ENCODE measurements around the gene ZBTB8B. TPM values are rescaled to one million over a fixed set of nuclear protein-coding genes. Genes with fewer than 3 reads are reported as not detected.

The ZBTB8B gene
- polyA plus RNA-seq, 1 donor from 2014 or later, result 5.0 TPM

DNA sequence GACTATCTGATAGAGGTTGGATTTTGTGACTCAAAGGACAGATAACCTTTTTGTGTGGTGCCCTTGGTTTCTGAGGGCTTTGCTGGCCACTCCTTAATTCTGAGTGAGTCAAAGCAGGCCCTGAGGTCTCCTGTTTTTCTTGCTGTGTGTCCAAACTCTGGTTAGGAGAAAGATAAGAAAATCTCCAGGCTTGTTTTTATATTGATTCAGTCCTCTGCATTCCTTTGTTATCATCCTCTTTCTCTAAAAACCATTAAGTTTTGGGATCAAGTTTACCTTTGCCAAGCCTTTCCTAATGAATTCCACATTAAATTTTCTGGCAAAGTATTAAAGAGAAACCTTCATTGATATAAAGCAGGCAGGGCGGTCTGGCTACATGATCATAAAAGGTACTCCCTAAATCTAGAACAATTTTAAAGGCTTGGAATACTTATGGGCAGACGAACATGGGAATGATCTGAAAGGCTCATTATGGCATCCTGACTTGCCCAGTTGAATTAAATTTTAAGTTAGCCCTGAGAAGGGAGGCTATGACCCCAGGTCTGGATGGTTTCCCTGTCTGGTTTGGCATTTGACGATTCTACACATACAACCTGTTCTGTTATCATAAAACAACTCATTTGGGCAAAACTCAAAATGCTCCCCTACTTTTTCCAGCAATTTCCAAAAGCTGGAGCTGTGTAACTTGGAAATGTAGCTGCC lies 20.8 kb downstream of the ZBTB8B start:
- Histone ChIP-seq H3K4me3 (ENCODE audit: low read length) (no peak overlapping the region), H3K36me3 (ENCODE audit: insufficient read depth, low read length) (no peaks in the 10 kb centered on the region), H4K20me1 (ENCODE audit: insufficient read depth) (no peaks in the 10 kb centered on the region), H3K4me2 (ENCODE audit: low read length) (no peak overlapping the region), H3F3A (ENCODE audit: insufficient read depth, low read length, poor library complexity, severe bottlenecking) (no peaks in the 10 kb centered on the region), H3K9me2 (ENCODE audit: insufficient read depth, low read length) (no peaks in the 10 kb centered on the region), H2AFZ (ENCODE audit: low read depth, low read length) (no peak overlapping the region), H3K9ac (ENCODE audit: low read length) (no peak overlapping the region), H3K27ac (ENCODE audit: low read length) (no peak overlapping the region), H3K27me3 (ENCODE audit: insufficient read depth, low read depth, low read length) (no peaks in the 10 kb centered on the region), H3K9me3 (ENCODE audit: low read length) (no peaks in the 10 kb centered on the region), H3K79me2 (replicated peaks; ENCODE audit: insufficient read depth, low read length) (no peaks in the 10 kb centered on the region)
- TF ChIP-seq EZH2 (IDR thresholded peaks at IDR 0.05; ENCODE audit: borderline replicate concordance, insufficient read depth, low read length, poor library complexity, severe bottlenecking) (no peak), RAD21 (conservative IDR thresholded peaks at IDR 0.05) (no peak), MXI1 (conservative IDR thresholded peaks at IDR 0.05; ENCODE audit: poor library complexity, severe bottlenecking) (no peak), TAF1 (IDR thresholded peaks at IDR 0.05; ENCODE audit: low read depth) (no peak), EP300 (conservative IDR thresholded peaks at IDR 0.05; ENCODE audit: poor library complexity, severe bottlenecking) (no peak), SMC3 (conservative IDR thresholded peaks at IDR 0.05; ENCODE audit: poor library complexity) (no peak), POLR2AphosphoS5 (IDR thresholded peaks at IDR 0.05) (no peak)
- TF ChIP-seq, protein P1, sequence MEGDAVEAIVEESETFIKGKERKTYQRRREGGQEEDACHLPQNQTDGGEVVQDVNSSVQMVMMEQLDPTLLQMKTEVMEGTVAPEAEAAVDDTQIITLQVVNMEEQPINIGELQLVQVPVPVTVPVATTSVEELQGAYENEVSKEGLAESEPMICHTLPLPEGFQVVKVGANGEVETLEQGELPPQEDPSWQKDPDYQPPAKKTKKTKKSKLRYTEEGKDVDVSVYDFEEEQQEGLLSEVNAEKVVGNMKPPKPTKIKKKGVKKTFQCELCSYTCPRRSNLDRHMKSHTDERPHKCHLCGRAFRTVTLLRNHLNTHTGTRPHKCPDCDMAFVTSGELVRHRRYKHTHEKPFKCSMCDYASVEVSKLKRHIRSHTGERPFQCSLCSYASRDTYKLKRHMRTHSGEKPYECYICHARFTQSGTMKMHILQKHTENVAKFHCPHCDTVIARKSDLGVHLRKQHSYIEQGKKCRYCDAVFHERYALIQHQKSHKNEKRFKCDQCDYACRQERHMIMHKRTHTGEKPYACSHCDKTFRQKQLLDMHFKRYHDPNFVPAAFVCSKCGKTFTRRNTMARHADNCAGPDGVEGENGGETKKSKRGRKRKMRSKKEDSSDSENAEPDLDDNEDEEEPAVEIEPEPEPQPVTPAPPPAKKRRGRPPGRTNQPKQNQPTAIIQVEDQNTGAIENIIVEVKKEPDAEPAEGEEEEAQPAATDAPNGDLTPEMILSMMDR (IDR thresholded peaks at IDR 0.05; ENCODE audit: poor library complexity, severe bottlenecking), result no peak
- TF ChIP-seq, protein P2, sequence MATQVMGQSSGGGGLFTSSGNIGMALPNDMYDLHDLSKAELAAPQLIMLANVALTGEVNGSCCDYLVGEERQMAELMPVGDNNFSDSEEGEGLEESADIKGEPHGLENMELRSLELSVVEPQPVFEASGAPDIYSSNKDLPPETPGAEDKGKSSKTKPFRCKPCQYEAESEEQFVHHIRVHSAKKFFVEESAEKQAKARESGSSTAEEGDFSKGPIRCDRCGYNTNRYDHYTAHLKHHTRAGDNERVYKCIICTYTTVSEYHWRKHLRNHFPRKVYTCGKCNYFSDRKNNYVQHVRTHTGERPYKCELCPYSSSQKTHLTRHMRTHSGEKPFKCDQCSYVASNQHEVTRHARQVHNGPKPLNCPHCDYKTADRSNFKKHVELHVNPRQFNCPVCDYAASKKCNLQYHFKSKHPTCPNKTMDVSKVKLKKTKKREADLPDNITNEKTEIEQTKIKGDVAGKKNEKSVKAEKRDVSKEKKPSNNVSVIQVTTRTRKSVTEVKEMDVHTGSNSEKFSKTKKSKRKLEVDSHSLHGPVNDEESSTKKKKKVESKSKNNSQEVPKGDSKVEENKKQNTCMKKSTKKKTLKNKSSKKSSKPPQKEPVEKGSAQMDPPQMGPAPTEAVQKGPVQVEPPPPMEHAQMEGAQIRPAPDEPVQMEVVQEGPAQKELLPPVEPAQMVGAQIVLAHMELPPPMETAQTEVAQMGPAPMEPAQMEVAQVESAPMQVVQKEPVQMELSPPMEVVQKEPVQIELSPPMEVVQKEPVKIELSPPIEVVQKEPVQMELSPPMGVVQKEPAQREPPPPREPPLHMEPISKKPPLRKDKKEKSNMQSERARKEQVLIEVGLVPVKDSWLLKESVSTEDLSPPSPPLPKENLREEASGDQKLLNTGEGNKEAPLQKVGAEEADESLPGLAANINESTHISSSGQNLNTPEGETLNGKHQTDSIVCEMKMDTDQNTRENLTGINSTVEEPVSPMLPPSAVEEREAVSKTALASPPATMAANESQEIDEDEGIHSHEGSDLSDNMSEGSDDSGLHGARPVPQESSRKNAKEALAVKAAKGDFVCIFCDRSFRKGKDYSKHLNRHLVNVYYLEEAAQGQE (IDR thresholded peaks at IDR 0.05; ENCODE audit: borderline replicate concordance), result no peak

GRCh38 chr1:32486463-32487113 lies 21.7 kb downstream of the ZBTB8B start:
- H3K36me3 ChIP-seq (ENCODE audit: insufficient read depth, low read length), result no peaks in the 10 kb centered on the region
- no peaks in the 10 kb centered on the region for H3K9me3 ChIP-seq (ENCODE audit: low read length)
- no peak overlapping the region for H3K27ac ChIP-seq (ENCODE audit: low read length)
- no peak overlapping the region for H2AFZ ChIP-seq (ENCODE audit: low read depth, low read length)
- H3K4me3 ChIP-seq (ENCODE audit: low read length), result no peak overlapping the region
- no peaks in the 10 kb centered on the region for H3F3A ChIP-seq (ENCODE audit: insufficient read depth, low read length, poor library complexity, severe bottlenecking)
- no peaks in the 10 kb centered on the region for H3K79me2 ChIP-seq (replicated peaks; ENCODE audit: insufficient read depth, low read length)
- no peaks in the 10 kb centered on the region for H3K27me3 ChIP-seq (ENCODE audit: insufficient read depth, low read depth, low read length)
- H4K20me1 ChIP-seq (ENCODE audit: insufficient read depth), result no peaks in the 10 kb centered on the region
- no peak overlapping the region for H3K4me2 ChIP-seq (ENCODE audit: low read length)
- H3K9ac ChIP-seq (ENCODE audit: low read length), result no peak overlapping the region
- no peaks in the 10 kb centered on the region for H3K9me2 ChIP-seq (ENCODE audit: insufficient read depth, low read length)
- TF ChIP-seq POLR2AphosphoS5 (IDR thresholded peaks at IDR 0.05), result no peak
- TF ChIP-seq TAF1 (IDR thresholded peaks at IDR 0.05; ENCODE audit: low read depth), result no peak
- no peak for TF ChIP-seq SMC3 (conservative IDR thresholded peaks at IDR 0.05; ENCODE audit: poor library complexity)

All from neural cell (in vitro differentiated cells).